Measurements from ENCODE around the gene ACP5.

ACP5 gene

GRCh38 chr19:11594084-11594483, 16.6 kb upstream of the ACP5 start:
- DNase-seq (ENCODE audit: low read depth): no peak
- no peak overlapping the region for H3K4me3 ChIP-seq (ENCODE audit: low read depth, low read length)
- TF ChIP-seq CTCF (IDR thresholded peaks at IDR 0.05; ENCODE audit: control insufficient read depth, extremely low read depth, insufficient read depth): no peak

GRCh38 chr19:11587975-11588631, 10.7 kb upstream of the ACP5 start:
- H3K4me3 ChIP-seq (ENCODE audit: low read depth, low read length): no peak overlapping the region
- no peak for DNase-seq (ENCODE audit: low read depth)
- no peak for TF ChIP-seq CTCF (IDR thresholded peaks at IDR 0.05; ENCODE audit: control insufficient read depth, extremely low read depth, insufficient read depth)

- DNase-seq (ENCODE audit: low read depth): no peak
- no peak overlapping the region for H3K4me3 ChIP-seq (ENCODE audit: low read depth, low read length)
- TF ChIP-seq CTCF (IDR thresholded peaks at IDR 0.05; ENCODE audit: control insufficient read depth, extremely low read depth, insufficient read depth): peak; percentile 94
These were observed 10.0 kb upstream of the ACP5 start for GRCh38 chr19:11587302-11587974.

GRCh38 chr19:11586331-11586730, 8.9 kb upstream of the ACP5 start:
- TF ChIP-seq CTCF (IDR thresholded peaks at IDR 0.05; ENCODE audit: control insufficient read depth, extremely low read depth, insufficient read depth): no peak
- H3K4me3 ChIP-seq (ENCODE audit: low read depth, low read length): no peak overlapping the region
- no peak for DNase-seq (ENCODE audit: low read depth)

GRCh38 chr19:11581740-11582139, 4.3 kb upstream of the ACP5 start:
- no peak for TF ChIP-seq CTCF (IDR thresholded peaks at IDR 0.05; ENCODE audit: control insufficient read depth, extremely low read depth, insufficient read depth)
- DNase-seq (ENCODE audit: low read depth): no peak
- H3K4me3 ChIP-seq (ENCODE audit: low read depth, low read length): no peak overlapping the region

- H3K4me3 ChIP-seq (ENCODE audit: low read depth, low read length): no peak overlapping the region
- TF ChIP-seq CTCF (IDR thresholded peaks at IDR 0.05; ENCODE audit: control insufficient read depth, extremely low read depth, insufficient read depth): no peak
- DNase-seq (ENCODE audit: low read depth): no peak
These were observed 2.7 kb upstream of the ACP5 start for GRCh38 chr19:11580116-11580515.

Measured in LNCaP clone FGC (cell line).